Measurements from ENCODE around the gene DOP1B.

DOP1B gene

DNA sequence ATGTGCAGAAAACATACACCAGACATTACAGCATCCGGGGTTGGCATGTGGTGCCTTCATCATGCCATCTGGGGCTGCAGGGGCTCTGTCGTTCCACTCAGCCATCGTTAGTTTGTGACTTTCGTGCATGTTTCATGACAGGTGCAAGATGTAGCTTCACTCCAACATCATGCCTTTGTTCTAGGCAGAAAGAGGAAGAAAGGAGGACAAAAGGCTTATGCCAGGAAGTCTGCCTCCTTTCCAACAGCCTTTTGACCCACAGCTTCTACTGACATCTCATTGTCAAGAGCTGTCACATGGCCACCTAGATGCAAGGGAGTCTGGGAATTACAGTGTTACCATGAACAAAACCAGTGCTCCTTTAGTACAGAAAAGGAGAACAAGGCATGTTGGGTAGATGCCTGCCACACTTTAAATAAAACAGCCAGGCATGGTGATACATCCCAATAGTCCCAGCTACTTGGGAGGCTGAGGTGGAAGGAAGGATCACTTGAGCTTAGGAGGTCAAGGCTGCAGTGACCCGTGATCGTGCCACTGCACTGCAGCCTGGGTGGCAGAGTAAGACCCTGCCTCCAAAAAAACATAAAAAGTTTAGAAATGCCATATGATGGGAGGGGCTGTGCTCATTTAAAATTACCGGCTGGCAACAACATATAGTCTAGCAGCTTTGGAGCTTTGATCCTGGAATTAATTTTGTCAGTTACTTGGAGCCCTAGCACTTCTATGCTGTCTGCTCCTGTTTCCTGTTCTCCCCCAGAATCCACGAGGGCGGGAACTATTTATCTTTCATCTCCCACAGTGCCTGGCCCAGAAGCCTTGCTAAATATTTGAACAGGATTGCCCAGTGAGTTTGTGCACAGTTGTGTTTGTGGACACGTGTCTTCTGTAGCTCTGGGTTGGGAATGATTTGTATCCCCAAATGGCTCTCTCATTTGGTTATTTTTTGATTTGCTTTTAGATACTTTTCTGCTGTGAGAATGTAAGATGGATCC lies 7.4 kb downstream of the DOP1B start:
- no peak for TF ChIP-seq CTCF (IDR thresholded peaks at IDR 0.05)

DNA sequence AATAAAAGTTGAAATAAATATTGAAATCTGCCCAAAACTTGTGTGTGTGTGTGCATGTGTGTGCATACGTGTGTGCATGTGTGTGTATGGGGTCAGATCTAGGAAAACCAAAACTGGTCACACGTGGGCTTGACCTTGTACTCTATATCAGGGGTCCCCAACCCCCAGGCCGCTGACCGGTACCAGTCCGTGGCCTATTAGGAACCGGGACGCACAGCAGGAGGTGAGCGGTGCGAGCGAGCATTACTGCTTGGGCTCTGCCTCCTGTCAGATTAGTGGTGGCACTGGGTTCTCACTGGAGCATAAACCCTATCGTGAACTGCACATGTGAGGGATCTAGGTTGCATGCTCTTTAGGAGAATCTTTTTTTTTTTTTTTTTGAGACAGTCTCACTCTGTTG lies 8.7 kb downstream of the DOP1B start:
- TF ChIP-seq CTCF (IDR thresholded peaks at IDR 0.05) = no peak

DNA sequence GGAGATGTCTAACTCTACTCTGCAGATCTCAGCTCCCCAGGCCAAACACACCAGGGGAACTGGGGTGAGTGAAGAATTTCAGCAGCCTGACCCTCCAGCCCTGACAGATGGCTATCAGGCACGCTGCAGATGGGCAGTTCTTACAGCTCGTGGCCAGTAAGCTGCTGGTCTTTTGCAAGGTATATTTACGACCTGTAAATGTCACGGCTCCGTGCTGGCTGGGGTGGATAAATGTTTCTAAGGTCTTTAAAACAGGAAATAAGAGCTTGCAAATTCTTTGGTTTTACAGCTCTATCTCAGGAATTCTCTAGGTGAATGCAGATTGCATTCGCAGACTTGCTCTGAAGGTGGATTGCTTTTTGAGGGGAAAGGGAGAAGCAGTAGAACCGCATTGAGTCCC lies 10.1 kb downstream of the DOP1B start:
- no peak for TF ChIP-seq CTCF (IDR thresholded peaks at IDR 0.05)

DNA sequence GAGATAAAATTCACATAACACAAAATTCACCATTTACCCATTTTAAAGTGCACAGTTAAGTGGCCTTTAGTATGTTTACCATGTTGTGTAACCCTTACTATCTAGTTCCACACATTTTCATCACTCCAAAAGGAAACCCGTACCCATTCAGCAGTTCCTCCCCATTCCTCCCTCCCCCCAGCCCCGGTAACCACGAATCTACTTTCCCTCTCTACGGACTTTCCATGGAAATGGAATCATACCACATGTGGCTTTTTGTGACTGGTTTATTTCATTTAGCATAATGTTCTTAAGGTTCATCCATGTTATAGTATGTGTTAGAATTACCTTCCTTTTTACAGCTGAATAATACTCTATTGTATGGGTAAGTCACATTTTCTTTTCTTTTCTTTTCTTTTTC lies 10.9 kb downstream of the DOP1B start:
- TF ChIP-seq CTCF (IDR thresholded peaks at IDR 0.05) = no peak

DNA sequence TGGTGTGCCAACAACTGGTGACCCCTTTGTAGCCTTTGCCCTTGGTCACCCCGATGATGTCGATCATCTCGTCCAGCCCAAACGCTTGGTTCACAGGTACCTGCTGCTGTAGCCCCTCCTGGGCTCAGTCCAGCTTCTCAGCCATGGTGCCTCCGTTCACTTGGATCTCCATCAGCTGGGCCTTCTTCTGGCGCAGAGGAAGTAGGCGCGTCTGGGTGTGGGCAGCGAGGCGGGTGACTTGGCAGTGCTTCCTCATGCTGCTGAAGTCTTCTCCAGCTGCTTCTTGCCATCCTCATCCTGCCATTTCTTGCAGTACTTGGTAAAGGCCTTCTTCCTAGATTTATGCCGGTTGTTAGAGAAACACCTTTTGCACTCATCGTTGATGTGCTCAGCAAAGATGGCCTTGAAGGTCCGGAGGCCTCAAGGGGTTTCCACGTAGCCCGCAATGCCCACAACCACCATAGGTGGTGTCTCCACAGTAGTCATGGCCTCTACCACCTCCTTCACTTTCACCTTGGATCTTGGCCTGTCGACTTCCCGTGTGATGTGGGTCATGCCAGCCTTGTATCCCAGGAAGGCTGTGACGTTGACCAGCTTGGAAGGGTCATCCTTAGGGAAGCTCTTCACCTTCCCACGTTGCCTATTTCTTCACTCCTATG lies 13.0 kb downstream of the DOP1B start:
- no peak for TF ChIP-seq CTCF (IDR thresholded peaks at IDR 0.05)

GRCh38 chr21:36170823-36171222 lies 14.2 kb downstream of the DOP1B start:
- TF ChIP-seq CTCF (IDR thresholded peaks at IDR 0.05) = no peak

GRCh38 chr21:36171336-36171735 lies 14.7 kb downstream of the DOP1B start:
- TF ChIP-seq CTCF (IDR thresholded peaks at IDR 0.05) = no peak
